Ammon's horn (tissue), 1 donor: ENCODE measurements around the gene SPRTN.

Experiments used
- DNase-seq: peaks from one replicate; pipeline ENCODE4 v3.0.0-alpha.2; 2016; ENCODE audit warnings: low spot score

Gene SPRTN

GRCh38 chr1:231376875-231377549 lies 38.9 kb downstream of the SPRTN start:
- DNase-seq = no peak

DNA sequence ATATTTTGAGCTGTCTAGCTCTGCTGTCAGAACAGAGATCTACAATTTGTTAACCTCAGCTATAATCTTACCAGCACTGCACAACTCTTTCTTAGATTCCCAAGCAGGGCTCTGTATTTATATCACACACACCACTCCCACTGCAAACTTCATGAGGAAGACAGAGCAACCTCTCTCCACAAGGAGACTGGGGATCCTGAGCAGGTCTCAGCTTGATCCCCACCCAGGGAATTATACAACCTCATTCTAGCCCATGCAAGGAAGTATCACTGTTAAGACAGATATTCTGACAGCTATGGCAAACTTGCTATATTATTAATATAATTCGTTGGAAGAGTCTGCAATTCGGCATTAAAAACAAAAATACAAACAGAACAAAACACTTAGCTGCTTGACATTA lies 43.6 kb downstream of the SPRTN start:
- DNase-seq = no peak

GRCh38 chr1:231382426-231382825 lies 44.3 kb downstream of the SPRTN start:
- no peak for DNase-seq

DNA sequence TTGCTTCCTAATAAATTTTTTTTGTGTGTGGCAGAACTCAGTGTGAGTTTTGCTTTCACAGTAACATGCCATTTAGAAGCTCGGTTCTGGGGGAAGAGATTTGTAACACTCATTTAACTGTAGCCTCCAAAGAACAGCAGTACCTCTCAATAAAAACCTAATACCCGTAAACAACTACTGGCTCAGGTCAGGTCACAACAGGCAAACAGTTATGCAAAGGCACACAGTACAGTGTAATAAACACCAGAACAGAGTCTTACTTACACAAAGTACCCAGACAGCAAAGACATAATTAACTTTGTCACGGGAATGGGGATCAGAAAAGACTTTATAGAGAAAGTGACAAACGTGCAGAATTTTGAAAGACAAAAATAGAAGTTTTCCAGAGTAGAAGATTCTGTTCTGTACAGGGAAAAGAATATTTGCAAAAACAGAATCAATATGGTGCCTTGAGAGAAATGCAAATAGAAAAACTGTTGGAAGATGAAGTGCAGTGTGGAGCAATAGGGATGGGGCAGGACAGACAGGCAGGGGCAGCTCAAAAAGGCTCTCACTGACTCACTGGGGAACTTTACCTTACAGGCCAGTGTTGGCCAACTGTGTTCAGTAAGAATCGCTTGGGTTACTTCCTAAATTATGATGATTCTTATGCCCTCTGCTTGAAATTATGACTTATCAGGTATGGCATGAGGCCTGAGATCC lies 45.2 kb downstream of the SPRTN start:
- DNase-seq = no peak

- no peak for DNase-seq
These were observed 46.8 kb downstream of the SPRTN start for GRCh38 chr1:231384696-231385415.

DNA sequence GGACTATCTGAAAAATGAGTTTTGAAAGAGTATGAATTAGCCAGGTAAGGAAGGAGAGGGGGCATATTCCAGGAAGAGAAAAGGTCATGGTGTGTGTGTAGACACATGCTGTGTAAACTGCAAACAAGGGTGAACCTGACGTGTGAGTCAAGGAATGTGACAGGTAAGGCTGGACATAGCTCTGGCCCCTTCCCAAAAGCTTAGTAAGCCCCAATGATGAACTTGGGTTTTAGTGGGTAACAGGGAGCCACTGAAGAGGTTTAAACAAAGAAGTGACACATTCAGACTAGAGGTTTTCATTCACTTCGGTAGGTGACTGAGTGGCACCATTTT lies 47.3 kb downstream of the SPRTN start:
- DNase-seq = no peak

DNA sequence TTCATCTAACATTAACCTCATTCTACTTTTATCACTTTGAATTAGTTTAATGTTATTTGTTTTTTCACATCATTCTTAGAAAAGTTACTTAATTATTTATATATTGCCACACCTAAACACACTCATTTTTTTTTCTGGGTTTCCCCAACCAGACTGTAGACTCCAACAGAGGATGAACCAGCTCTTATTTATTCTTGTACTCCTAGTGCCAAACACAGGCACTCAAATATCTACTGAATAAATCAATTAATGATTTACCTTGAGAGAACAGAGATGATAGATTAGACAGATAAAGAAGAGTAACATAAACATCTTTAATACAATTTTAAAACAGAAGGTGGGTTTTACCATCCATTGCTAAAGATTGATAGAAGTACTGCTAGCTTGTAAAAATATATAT lies 48.4 kb downstream of the SPRTN start:
- DNase-seq = no peak

DNA sequence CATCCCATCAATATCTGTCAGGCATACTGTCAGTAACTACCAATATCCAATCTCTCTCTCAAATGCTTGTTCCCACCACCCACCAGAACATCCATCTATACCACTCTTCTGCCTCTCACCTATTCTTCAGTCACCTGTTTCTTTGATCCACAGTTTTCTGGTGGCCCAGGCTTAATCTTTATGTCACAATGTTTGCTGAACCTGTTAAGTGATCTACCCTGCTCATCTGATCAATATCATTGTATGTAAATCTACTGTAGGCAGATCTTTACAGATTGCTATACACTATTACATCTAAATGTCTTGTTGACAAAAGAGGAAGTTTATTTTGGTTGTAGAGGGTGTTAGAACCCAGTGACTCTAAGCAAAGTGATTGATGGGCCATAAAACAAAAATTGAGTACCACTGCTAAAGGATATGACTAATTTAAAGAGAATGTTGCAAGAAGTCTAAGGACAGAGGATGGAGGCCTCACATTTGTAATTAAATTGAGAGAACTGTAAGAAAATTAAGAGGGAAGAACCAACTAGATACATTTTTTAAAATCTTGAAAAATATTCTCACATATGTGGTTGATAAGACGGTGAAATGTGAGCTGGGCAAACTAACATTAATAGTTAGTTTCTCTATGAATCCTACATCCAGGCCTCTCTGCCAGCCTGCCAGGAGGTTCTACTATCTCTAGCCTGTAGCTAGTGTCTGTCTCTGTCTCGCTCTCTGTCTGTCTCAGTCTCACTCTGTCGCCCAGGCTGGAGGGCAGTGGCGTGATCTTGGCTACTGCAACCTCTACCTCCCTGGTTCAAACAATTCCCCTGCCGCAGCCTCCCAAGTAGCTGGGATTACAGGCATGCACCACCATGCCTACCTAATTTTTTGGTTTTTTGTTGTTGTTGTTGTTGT lies 49.9 kb downstream of the SPRTN start:
- DNase-seq = no peak

DNA sequence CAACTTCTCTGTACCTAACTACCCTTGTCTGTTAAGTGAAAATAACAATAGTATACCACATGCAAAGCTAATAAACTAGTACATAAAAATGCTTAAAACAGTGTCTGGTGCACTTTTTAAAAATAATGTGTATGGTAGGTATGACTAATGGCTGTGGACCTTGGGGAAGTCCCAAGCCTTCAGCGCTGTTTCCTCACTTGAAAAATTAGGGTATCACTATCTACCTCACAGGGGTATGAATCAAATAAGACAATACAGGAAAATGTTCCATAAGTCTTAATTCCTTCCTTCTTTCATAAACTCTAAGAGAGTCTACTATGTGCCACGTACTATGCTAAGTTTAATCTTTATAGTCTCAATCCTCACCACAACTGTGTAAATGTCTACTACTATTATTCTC lies 52.0 kb downstream of the SPRTN start:
- no peak for DNase-seq

DNA sequence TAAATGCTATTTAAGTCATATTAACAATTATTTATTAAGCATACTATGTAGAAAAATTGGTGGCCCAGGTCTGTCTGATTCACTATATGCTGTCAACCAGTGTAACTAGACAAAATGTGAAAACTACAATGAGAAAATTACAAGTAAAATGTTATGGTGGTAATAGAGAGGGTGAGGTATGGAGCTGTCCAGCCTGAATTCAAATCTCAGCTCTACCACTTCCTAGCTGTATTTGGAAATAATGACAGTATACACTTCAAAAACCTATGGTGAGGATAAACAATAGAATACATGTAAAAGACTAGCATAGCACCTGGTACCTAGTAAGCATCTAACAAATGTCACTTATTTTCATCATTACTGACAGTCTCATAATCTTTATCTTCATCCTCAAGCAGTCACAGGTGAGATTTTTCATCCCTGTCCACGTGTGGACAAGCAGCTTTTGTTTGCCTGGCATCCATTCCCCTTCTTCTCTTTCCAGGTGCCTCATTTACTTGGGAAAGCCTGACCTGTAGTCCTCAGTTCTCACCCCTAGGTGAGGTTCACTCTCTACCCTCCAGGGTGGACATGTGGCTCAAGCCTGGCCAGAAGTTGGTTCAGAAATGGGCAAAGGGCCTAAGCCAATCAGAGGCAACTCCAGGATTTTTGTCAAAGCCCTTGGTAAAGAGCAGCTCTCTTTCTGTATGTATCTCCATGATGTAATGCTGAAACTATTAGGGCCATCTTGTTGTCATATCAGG lies 54.5 kb downstream of the SPRTN start:
- DNase-seq = no peak

DNA sequence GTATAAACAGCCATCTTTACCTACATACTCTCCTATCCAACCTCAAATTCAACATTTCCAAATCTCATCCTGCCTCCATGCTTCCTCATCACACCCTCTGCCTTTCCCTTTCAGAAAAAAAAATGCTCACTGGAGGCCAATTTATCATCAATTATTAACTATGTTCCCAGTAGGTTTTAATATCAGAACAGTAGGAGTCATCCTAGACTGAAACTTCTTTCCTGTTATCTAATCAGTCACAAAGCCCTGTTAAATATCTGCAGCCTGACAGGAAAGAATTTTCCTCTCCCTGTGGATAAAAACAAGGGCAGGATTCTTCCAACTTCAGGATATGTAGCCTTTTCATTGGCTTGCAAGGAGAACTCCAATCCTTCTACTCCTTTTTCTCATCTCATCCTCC lies 55.6 kb downstream of the SPRTN start:
- no peak for DNase-seq

DNA sequence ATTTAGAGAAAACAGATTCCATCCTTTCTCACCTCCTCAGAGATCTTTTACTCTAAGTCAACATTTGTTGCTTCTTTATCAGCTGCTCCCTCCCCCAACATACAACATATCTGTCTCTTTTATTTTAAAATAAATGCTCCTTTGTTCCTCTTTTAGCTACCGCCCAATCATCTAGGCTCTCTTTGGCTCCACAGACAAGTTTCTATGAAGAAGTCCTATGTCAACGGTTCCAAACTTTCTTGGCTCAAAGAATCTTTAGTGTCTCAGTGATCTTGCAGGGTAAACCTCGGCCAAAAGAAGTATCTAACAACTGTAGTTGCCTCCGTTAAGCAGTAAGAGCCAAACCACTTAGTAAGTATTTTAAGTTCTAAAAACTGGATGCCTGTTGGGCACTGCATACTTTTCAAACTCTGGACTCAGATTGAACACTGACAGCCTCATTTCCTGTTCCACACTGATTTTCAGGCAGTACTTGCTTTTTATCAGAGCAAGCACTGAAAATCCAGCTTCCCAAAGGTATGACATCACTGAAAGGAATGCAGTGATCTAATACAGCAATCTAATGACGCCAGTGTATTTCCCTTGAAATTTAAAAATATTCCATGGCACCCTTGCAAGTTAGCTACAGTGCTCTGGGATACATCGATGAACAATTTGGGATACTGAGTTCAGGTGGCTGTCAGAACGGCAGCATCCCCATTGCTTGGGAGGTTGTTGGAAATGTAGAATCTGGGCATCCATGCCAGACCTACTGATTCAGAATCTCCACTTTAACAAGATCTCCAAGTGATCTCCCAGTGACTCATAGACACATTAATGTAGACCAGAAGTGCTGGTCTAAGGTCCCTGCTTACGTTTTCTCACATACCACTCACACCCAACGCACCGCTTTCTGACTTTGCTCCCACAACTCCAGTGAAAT lies 57.2 kb downstream of the SPRTN start:
- DNase-seq = no peak

GRCh38 chr1:231395998-231396390 lies 57.9 kb downstream of the SPRTN start:
- no peak for DNase-seq

- no peak for DNase-seq
These were observed 58.5 kb downstream of the SPRTN start for GRCh38 chr1:231396643-231397042.

GRCh38 chr1:231397886-231398671 lies 60.0 kb downstream of the SPRTN start:
- no peak for DNase-seq

DNA sequence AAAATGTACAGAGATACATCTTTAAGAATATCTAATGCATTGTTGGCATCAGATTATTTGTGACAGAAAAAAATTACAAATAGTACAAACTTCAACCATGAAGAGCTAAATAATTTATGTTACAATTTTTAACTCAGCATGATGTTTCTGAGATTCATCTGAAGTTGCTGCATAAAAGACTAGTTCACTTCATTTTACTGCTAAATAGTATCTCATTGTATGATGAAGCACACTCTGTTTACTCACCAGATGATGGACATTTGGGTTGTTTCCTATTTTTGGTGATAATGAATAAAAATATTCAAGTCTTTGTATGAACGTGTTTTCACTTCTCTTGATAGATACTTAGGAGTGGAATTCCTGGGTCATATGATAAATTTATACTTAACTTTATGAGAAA lies 63.4 kb downstream of the SPRTN start:
- no peak for DNase-seq

- no peak for DNase-seq
These were observed 66.2 kb downstream of the SPRTN start for GRCh38 chr1:231404318-231404717.
